Right ventricle myocardium inferior (tissue), 1 donor: ENCODE data around the gene SHROOM2. TPM values are rescaled to one million over a fixed set of nuclear protein-coding genes. Genes with fewer than 3 reads are reported as not detected.

Experiments
- ATAC-seq: fragments of 200-7000 bp; cut with Tn5 transposase; one replicate; pipeline ENCODE4 v1.9.1; 2020; ENCODE audit warnings: mild to moderate bottlenecking, moderate library complexity
- DNase-seq: peaks from one replicate; pipeline ENCODE4 v3.0.0; 2021; ENCODE audit errors: missing footprints
- intact Hi-C: fragments of 100-400 bp; cut with DNase I; formaldehyde crosslinking; loops from one replicate; pipeline ENCODE4 v1.11.0; 2022
- total RNA-seq: library from RNA; stranded (reverse); fragmentation: NEBNext Ultra II Directional; extraction: Animal tissue kit (Norgen Biotek cat#: 25700); gene quantifications from one replicate; pipeline ENCODE4 v1.2.1, GENCODE V29; 2021
- donor health status: DM: no; HTN: yes; CAD: no; lungs with severe emphysema.

The SHROOM2 gene
- total RNA-seq, 1 donor from 2014 or later, result 0.60 TPM

DNA sequence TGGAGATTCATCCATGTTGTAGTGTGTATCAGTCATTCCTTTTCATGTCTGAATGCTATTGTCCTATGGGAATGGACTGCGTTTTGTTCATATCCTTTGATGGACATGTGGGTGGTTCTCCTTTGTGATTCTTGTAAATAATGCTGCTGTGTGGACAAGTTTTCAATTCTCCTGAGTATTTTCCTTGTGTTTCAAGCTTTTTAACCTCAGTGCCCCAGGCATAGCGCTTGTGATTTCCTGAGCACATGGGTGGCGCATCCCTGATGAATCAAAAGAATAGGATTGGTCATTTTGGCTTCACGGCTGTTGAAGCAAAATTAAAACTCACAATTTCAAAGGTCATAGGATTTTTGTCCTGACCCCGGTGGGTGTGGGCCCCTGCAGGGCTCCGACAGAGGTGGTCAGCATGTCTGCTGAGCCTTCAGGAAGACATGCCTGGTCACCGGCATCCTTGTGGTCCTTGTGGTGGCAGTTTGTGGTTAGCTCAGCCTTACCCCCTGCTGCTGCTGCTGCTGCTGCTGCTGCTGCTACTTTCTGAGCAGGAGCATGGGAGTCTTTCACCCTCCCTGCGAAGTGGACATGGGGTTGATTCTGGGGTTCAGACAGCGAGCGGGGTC is 30.0 kb downstream of the SHROOM2 start:
- no peak for DNase-seq
- intact Hi-C loops, result no loop called here
- no peak for ATAC-seq

- ATAC-seq (no peak), DNase-seq (no peak)
- intact Hi-C loops, result no loop called here
These were observed 35.3 kb downstream of the SHROOM2 start for GRCh38 chrX:9821572-9821971.

DNA sequence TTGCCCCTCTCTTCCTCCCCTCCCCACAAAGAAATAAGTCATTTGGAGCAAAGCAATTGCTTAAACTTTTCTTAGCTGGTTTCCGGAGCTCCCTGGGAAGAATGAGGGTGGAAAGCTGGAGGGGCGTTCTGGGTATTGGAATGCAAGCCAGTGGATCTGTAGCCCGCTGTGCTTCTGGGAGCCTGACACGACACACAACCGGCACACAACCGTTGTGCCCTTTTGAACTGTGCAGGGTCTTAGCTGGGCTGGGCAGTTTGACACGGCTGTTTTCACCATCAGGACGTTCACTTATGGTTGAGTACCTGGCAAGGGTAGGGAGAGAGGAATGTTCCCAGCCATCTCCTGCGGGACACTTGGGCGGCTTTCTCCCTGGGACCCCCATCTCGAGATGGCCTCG is 38.3 kb downstream of the SHROOM2 start:
- intact Hi-C loops, result no loop called here
- DNase-seq (no peak), ATAC-seq (no peak)

GRCh38 chrX:9825129-9825790 is 39.0 kb downstream of the SHROOM2 start:
- intact Hi-C loops, result no loop called here
- no peak for DNase-seq
- ATAC-seq, result no peak

- ATAC-seq (no peak), DNase-seq (no peak)
- intact Hi-C loops, result no loop called here
These were observed 39.7 kb downstream of the SHROOM2 start for GRCh38 chrX:9825966-9826365.

DNA sequence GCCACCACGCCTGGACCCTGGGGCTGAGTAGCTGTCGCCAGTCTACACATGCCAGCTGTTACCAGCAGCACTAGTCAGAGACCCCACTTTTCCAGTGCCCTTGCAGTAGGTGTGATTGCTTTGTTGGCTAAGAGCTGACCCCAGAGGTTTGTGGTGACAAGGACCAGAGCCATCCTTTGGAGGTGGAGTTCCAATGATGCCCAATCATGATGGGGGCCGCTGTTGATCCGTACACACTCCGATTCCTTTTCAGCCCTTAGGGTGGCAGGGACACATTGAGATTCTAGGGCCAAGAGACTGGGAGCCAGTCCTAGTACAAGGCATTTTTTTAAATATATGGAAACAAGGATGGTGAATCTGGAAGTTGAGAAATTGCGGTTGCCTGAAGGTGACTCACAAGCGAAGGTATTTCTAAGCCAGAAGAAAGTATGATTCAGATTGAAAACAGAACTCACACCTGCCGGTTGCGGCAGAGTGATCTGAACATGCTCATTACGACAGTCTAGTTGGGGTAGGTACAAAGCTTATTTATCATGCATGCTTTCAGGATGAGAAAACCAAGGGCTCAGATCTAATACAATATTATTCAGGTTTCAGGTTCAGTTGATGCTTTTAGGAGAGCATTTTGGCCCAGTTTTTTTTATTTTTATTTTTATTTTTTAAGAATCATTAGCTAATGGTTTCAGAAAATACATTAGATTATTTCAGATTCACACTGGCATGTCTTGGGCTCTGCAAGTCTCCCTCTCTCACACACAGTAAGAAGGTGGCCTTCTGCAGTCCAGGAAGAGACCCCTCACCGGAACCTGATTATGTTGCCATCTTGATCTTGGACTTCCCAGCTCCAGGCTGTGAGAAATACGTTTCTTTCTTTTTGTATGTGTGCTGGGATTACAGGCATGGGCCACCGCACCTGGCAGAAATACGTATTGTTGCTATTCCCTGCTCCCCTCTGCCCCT is 43.4 kb downstream of the SHROOM2 start:
- intact Hi-C loops, result no loop called here
- no peak for DNase-seq
- no peak for ATAC-seq

GRCh38 chrX:9832811-9833210 is 46.6 kb downstream of the SHROOM2 start:
- ATAC-seq (no peak), DNase-seq (no peak)
- intact Hi-C loops, result no loop called here

DNA sequence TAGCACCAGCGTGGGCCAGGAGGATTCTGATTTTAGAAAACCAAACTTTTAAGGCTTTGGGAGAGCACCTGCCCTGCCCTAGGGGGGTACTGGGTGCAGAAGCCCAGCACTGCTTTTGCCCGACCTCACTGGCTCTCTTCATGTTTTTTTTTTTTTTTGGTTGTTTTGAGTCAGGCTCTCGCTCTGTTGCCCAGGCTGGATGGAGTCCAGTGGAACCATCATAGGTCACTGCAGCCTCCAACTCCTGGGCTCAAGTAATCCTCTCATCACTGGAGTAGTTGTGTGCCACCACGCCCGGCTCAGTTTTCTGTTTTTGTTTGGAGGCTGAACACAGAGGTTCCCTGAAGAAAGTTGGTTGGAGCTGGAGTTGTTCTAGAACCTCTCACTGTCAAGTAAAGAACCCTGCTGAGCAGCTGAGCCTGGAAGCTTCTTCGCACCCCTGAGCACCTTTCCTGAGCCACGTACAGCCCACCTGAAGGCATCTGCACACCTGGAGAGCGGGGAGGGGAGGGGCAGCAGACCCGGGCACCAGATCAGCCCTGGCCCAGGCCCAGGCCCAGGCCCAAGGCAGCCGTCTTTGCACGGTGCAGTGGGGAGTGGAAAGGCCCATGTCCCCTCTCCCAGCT is 49.5 kb downstream of the SHROOM2 start:
- DNase-seq, result no peak
- intact Hi-C loops, result no loop called here
- no peak for ATAC-seq

GRCh38 chrX:9842541-9842940 is 56.3 kb downstream of the SHROOM2 start:
- no peak for ATAC-seq
- no peak for DNase-seq
- intact Hi-C loops, result no loop called here

GRCh38 chrX:9844936-9845577 is 58.8 kb downstream of the SHROOM2 start:
- intact Hi-C loops, result no loop called here
- DNase-seq (no peak), ATAC-seq (no peak)

DNA sequence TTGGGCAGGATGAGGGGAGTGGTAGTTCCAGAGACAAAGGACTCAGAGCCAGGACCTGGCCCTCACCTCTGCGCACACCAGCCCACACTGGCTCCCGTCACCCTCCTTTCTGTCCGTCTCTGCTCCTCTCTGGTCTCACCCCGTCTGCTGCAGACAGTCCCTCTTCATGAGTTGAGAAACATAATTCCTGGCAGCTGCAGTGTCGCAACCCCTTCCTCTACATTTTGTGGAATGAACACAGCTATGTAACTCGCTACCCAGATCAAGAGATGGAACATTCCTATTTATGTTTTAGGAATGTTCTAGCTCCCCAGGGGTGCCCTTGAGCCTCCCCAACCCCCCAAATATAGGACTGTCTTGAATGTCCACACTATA is 59.3 kb downstream of the SHROOM2 start:
- DNase-seq, result no peak
- intact Hi-C loops, result no loop called here
- no peak for ATAC-seq

DNA sequence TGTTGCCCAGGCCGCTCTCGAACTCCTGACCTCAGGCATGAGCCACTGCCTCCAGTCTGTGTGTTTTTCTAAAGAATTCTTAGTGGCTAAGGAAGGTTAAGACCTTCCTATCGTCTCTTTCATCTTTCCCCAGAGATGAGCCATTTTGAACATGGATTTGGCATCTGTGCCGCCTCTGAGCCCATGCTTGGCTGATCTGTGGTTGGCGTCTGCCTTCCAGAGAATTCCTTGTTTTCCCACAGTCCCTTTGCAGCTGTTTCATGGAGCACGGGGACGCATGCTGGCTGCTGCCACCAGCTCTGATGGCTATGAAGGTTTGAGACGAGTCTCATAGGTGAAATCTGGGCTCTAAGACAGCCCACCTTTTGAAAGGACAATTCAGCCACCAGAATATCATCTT is 60.4 kb downstream of the SHROOM2 start:
- intact Hi-C loops, result no loop called here
- ATAC-seq, result no peak
- no peak for DNase-seq

- no peak for DNase-seq
- intact Hi-C loops, result no loop called here
- ATAC-seq, result no peak
These were observed 60.8 kb downstream of the SHROOM2 start for GRCh38 chrX:9847071-9847470.

- intact Hi-C loops, result no loop called here
- ATAC-seq, result no peak
- DNase-seq, result no peak
These were observed 62.7 kb downstream of the SHROOM2 start for GRCh38 chrX:9848718-9849479.

GRCh38 chrX:9851890-9852289 is 65.7 kb downstream of the SHROOM2 start:
- DNase-seq (no peak), ATAC-seq (no peak)
- intact Hi-C loops, result no loop called here

GRCh38 chrX:9853307-9853706 is 67.1 kb downstream of the SHROOM2 start:
- no peak for ATAC-seq
- DNase-seq, result no peak
- intact Hi-C loops, result no loop called here

DNA sequence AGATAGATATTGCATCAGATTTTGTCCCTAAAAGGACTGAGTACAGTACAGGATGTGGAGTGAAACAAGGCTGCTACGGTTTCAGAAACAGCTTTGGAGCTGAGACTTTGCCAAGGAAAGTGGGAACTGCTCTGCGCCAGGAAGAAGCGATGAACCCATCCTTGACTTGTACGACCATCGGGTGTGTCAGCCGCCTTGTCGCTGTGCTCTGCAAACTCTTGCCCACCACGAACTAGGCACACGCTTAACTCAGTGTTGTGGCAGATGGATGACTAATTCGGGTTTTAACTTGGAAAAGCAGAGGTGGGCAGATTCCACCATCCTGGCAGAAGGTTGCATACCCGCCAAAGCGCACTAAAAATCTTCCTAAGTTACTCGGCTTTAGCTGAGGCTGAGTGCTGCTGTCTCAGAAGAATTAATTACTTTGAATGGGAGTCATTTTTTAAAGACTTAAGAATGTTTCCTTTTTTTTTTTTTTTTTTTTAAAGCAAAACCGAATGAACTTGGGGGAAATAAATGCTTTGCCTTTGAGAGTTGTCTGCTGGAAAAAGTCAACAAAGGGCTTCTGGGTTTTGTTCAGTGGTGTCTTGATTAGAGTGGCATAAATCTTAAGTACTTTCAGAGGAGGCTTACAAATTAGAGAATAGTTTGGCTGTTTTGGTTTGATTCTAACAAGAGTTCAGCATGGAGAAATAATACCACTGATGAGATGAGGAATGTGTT is 69.5 kb downstream of the SHROOM2 start:
- intact Hi-C loops, result no loop called here
- no peak for DNase-seq
- ATAC-seq, result no peak

DNA sequence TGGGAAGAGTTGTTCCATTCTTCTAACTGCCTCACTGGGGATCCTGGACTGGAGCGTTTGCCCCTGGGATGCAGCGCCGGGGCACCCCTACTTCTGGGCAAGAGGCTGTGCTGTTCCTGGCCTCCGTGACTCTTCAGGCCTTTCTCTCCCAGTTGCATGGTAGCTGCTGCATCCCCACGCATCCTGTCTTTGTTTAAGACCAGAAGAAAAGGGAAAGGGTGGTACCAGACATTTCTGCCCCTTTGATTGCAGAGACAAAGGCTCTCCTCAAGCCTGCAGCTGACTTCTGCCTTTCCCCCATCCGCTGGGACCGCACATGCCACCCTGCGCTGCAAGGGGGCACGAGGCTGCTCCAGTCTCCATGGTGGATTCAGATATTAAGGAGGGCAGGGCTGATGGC is 70.4 kb downstream of the SHROOM2 start:
- intact Hi-C loops, result no loop called here
- DNase-seq, result no peak
- no peak for ATAC-seq
